GM23338 (cell line): ENCODE measurements around the gene PBOV1. TPM values are rescaled to one million over a fixed set of nuclear protein-coding genes. Genes with fewer than 3 reads are reported as not detected.

Experiments
- ATAC-seq: fragments of 200-7000 bp; cut with Tn5 transposase; 3 replicates; pipeline ENCODE4 v1.9.1; 2020
- DNase-seq: peaks from one replicate; pipeline ENCODE4 v3.0.0-alpha.2; 2015; ENCODE audit warnings: low spot score
- H2AFZ ChIP-seq: fragments of 200-600 bp; sonication (generic); 2 replicates; pipeline ENCODE4 v1.8.0; 2016; ENCODE audit warnings: antibody characterized with exemption, mild to moderate bottlenecking, moderate library complexity
- H3F3A ChIP-seq: fragments of 200-600 bp; sonication (generic); replicated peaks from 2 replicates; pipeline ENCODE4 v1.8.0; 2017; ENCODE audit warnings: antibody characterized with exemption, mixed run types, low read depth
- H3K27ac ChIP-seq: fragments of 200-600 bp; sonication (generic); 2 replicates; pipeline ENCODE4 v1.6.1; 2016; ENCODE audit warnings: low read depth
- H3K27me3 ChIP-seq: fragments of 200-600 bp; sonication (generic); 2 replicates; pipeline ENCODE4 v1.8.0; 2016; ENCODE audit warnings: mild to moderate bottlenecking, mixed run types, moderate library complexity; ENCODE audit not compliant: insufficient read depth
- H3K36me3 ChIP-seq: fragments of 200-600 bp; sonication (generic); 2 replicates; pipeline ENCODE4 v1.8.0; 2016; ENCODE audit warnings: mild to moderate bottlenecking; ENCODE audit not compliant: insufficient read depth
- H3K4me1 ChIP-seq: fragments of 200-600 bp; sonication (generic); 2 replicates; pipeline ENCODE4 v1.8.0; 2016; ENCODE audit warnings: mild to moderate bottlenecking, moderate library complexity; ENCODE audit not compliant: insufficient read depth
- H3K4me2 ChIP-seq: fragments of 200-600 bp; sonication (generic); 2 replicates; pipeline ENCODE4 v1.7.1; 2017; ENCODE audit warnings: mixed run types
- H3K4me3 ChIP-seq: fragments of 200-600 bp; sonication (generic); 2 replicates; pipeline ENCODE4 v1.6.1; 2016; ENCODE audit warnings: mixed run types
- H3K79me2 ChIP-seq: fragments of 200-600 bp; sonication (generic); replicated peaks from 2 replicates; pipeline ENCODE4 v1.8.0; 2017; ENCODE audit warnings: mild to moderate bottlenecking; ENCODE audit not compliant: insufficient read depth
- H3K9me2 ChIP-seq: fragments of 200-600 bp; sonication (generic); 2 replicates; pipeline ENCODE4 v1.8.0; 2017; ENCODE audit not compliant: insufficient read depth
- H4K20me1 ChIP-seq: fragments of 200-600 bp; sonication (generic); replicated peaks from 2 replicates; pipeline ENCODE4 v1.8.0; 2017; ENCODE audit warnings: mild to moderate bottlenecking; ENCODE audit not compliant: insufficient read depth
- H3K27ac Mint-ChIP-seq: 2 replicates; pipeline ENCODE4 v1.8.0; 2020; ENCODE audit warnings: inconsistent platforms, mild to moderate bottlenecking, moderate library complexity, mixed read lengths
- H3K27me3 Mint-ChIP-seq: 3 replicates; pipeline ENCODE4 v1.8.0; 2022; ENCODE audit warnings: low read depth, mild to moderate bottlenecking, moderate library complexity, mixed read lengths, inconsistent platforms; ENCODE audit not compliant: insufficient read depth, poor library complexity
- H3K36me3 Mint-ChIP-seq: 3 replicates; pipeline ENCODE4 v1.8.0; 2021; ENCODE audit warnings: low read depth, mild to moderate bottlenecking, inconsistent platforms, moderate library complexity, mixed read lengths
- H3K4me1 Mint-ChIP-seq: 3 replicates; pipeline ENCODE4 v1.8.0; 2020; ENCODE audit warnings: mild to moderate bottlenecking, inconsistent platforms, mixed read lengths
- H3K4me3 Mint-ChIP-seq: 3 replicates; pipeline ENCODE4 v1.8.0; 2021; ENCODE audit warnings: moderate library complexity, mild to moderate bottlenecking, inconsistent platforms, mixed read lengths
- H3K9me3 Mint-ChIP-seq: 3 replicates; pipeline ENCODE4 v1.8.0; 2020; ENCODE audit warnings: moderate library complexity, mild to moderate bottlenecking, inconsistent platforms, mixed read lengths
- CREB1 ChIP-seq: fragments of 250-450 bp; sonication (Bioruptor Pico); IDR thresholded peaks from 2 replicates; pipeline ENCODE4 v1.5.0; 2020; ENCODE audit warnings: low read depth, mild to moderate bottlenecking, moderate library complexity
- CTCF ChIP-seq, 2 experiments: fragments of 200-600 bp in 1 of 2; sonication (generic) in 1 of 2; conservative IDR thresholded peaks; 2 replicates each; pipeline versions ENCODE4 v1.5.1 to v1.6.1; 2016 to 2017; ENCODE audit warnings: antibody characterized with exemption in 2 of 2, low read depth in 2 of 2, mild to moderate bottlenecking in 2 of 2, moderate library complexity in 1 of 2
- ETS1 ChIP-seq: IDR thresholded peaks from 2 replicates; pipeline ENCODE4 v1.6.1; 2016; ENCODE audit warnings: antibody characterized with exemption
- EZH2 ChIP-seq: fragments of 200-600 bp; sonication (generic); IDR thresholded peaks from one replicate; pipeline ENCODE4 v1.8.0; 2017; ENCODE audit warnings: antibody characterized with exemption, mild to moderate bottlenecking, low read depth; ENCODE audit not compliant: unreplicated experiment
- JUNB ChIP-seq: IDR thresholded peaks from one replicate; pipeline ENCODE4 v1.6.1; 2016; ENCODE audit warnings: antibody characterized with exemption; ENCODE audit not compliant: unreplicated experiment
- NANOG ChIP-seq: IDR thresholded peaks from 2 replicates; pipeline ENCODE4 v1.6.1; 2016; ENCODE audit warnings: antibody characterized with exemption, borderline replicate concordance
- POLR2AphosphoS5 ChIP-seq: IDR thresholded peaks from 2 replicates; pipeline ENCODE4 v1.6.1; 2016; ENCODE audit warnings: antibody characterized with exemption, low read depth
- REST ChIP-seq: IDR thresholded peaks from one replicate; pipeline ENCODE4 v1.6.1; 2018; ENCODE audit warnings: antibody characterized with exemption; ENCODE audit not compliant: unreplicated experiment
- STAT1 ChIP-seq: IDR thresholded peaks from one replicate; pipeline ENCODE4 v1.6.1; 2016; ENCODE audit warnings: antibody characterized with exemption; ENCODE audit not compliant: unreplicated experiment
- ZNF114 ChIP-seq: fragments of 250-450 bp; sonication (Bioruptor Pico); IDR thresholded peaks from 2 replicates; pipeline ENCODE4 v1.5.0; 2020; ENCODE audit warnings: mild to moderate bottlenecking, moderate library complexity
- ZNF331 ChIP-seq: fragments of 250-450 bp; sonication (Bioruptor Pico); IDR thresholded peaks from 2 replicates; pipeline ENCODE4 v1.5.0; 2020; ENCODE audit warnings: low read depth, mild to moderate bottlenecking, moderate library complexity
- ZNF462 ChIP-seq: fragments of 250-450 bp; sonication (Bioruptor Pico); IDR thresholded peaks from 2 replicates; pipeline ENCODE4 v1.5.0; 2020; ENCODE audit warnings: mild to moderate bottlenecking, moderate library complexity
- polyA plus RNA-seq: library from polyadenylated mRNA; unstranded; fragments of >200 nt; fragmentation: Nextera tagmentation; extraction: Ambion mirVana; gene quantifications from 2 replicates; pipeline ENCODE4 v1.2.1, GENCODE V29; 2016
- total RNA-seq: library from RNA; depleted of rRNA; stranded (reverse); fragments of >200 nt; shearing (Covaris generic); gene quantifications from 2 replicates; pipeline ENCODE4 v1.2.3, GENCODE V29; 2014

Gene PBOV1
- total and polyA plus RNA-seq, 2 experiments from 2014 or later: not detected

- Histone ChIP-seq H3K79me2 (no peaks in the 10 kb centered on the region), H3K36me3 (no peaks in the 10 kb centered on the region), H4K20me1 (no peaks in the 10 kb centered on the region), H3K4me2 (no peak overlapping the region), H3K4me1 (no peaks in the 10 kb centered on the region; the same call in 1 of the 2 replicates), H3F3A (no peaks in the 10 kb centered on the region), H3K4me3 (no peak overlapping the region), H2AFZ (no peak overlapping the region), H3K27ac (no peak overlapping the region), H3K9me2 (no peaks in the 10 kb centered on the region), H3K27me3 (no peaks in the 10 kb centered on the region)
- TF ChIP-seq CREB1 (CRISPR knock-in tag): no peak
- TF ChIP-seq EZH2: no peak
- no peak for TF ChIP-seq POLR2AphosphoS5
- TF ChIP-seq NANOG: no peak
- no peak for TF ChIP-seq ZNF114 (CRISPR knock-in tag)
- TF ChIP-seq REST: no peak
- no peak for TF ChIP-seq JUNB
- no peak for TF ChIP-seq ETS1
- no peak for TF ChIP-seq CTCF (conservative IDR thresholded peaks at IDR 0.05; ENCODE audit: low read depth in 2 of 2)
- TF ChIP-seq STAT1: no peak
- no peak for TF ChIP-seq ZNF462 (CRISPR knock-in tag)
- no peak for TF ChIP-seq ZNF331
- Mint-ChIP-seq H3K27ac (no peak overlapping the region), H3K9me3 (no peaks in the 10 kb centered on the region), H3K4me3 (no peak overlapping the region), H3K4me1 (peaks cover 7% of the 10 kb centered on the region), H3K27me3 (no peaks in the 10 kb centered on the region), H3K36me3 (0 out of 3 replicates have a peak, but pooled peaks cover 2% of the 10 kb centered on the region)
- ATAC-seq: no peak
- DNase-seq: no peak
These were observed 27.5 kb upstream of the PBOV1 start for GRCh38 chr6:138245751-138246150.
